K562 (cell line): ENCODE results near the gene LRRC71. TPM values are rescaled to one million over a fixed set of nuclear protein-coding genes. Genes with fewer than 3 reads are reported as not detected.

Source experiments
- AFF4 ChIP-seq: sonication (generic); formaldehyde crosslinking; IDR thresholded peaks from 2 replicates; pipeline ENCODE4 v1.8.0; 2023; ENCODE audit warnings: mild to moderate bottlenecking, missing genetic modification reagents
- CREB5 ChIP-seq: fragments of 250-450 bp; sonication (Bioruptor Pico); IDR thresholded peaks from 2 replicates; pipeline ENCODE4 v1.5.0; 2020; ENCODE audit warnings: mild to moderate bottlenecking
- DLX4 ChIP-seq: fragments of 250-450 bp; sonication (Bioruptor Pico); IDR thresholded peaks from 2 replicates; pipeline ENCODE4 v1.6.1; 2021; ENCODE audit warnings: mild to moderate bottlenecking
- EGR1 ChIP-seq: fragments of 450-650 bp; conservative IDR thresholded peaks from 2 replicates; pipeline ENCODE4 v1.6.1; 2017; ENCODE audit warnings: mild to moderate bottlenecking
- EZH2 ChIP-seq: IDR thresholded peaks from 2 replicates; pipeline ENCODE4 v1.6.1; 2012; ENCODE audit warnings: low read depth, mild to moderate bottlenecking, inconsistent platforms, low read length, borderline replicate concordance
- ILF3 ChIP-seq: fragments of 450-650 bp; IDR thresholded peaks from 2 replicates; pipeline ENCODE4 v1.6.1; 2018; ENCODE audit warnings: antibody characterized with exemption, mild to moderate bottlenecking, moderate library complexity, borderline replicate concordance
- NR2C2 ChIP-seq, 2 experiments: fragments of 200-800 bp in 1 of 2; sonication (Bioruptor generic) in 1 of 2; sonication (generic) in 1 of 2; formaldehyde crosslinking in 1 of 2; IDR thresholded peaks; 2 replicates each; pipeline versions ENCODE4 v1.6.1 to v1.8.0; 2016 to 2022; ENCODE audit warnings: mild to moderate bottlenecking in 1 of 2, missing compliant biosample characterization in 1 of 2, missing genetic modification characterization in 1 of 2, missing genetic modification reagents in 1 of 2
- PCBP1 ChIP-seq: fragments of 200-400 bp; formaldehyde crosslinking; IDR thresholded peaks from 2 replicates; pipeline ENCODE4 v1.6.1; 2018; ENCODE audit warnings: mild to moderate bottlenecking, low read depth, low read length; ENCODE audit not compliant: poor library complexity, severe bottlenecking
- PHB ChIP-seq: fragments of 250-450 bp; sonication (Bioruptor Pico); IDR thresholded peaks from 2 replicates; pipeline ENCODE4 v1.5.0; 2021
- PPARD ChIP-seq: fragments of 250-450 bp; sonication (Bioruptor Pico); IDR thresholded peaks from 2 replicates; pipeline ENCODE4 v1.8.0; 2022; ENCODE audit warnings: inconsistent platforms, mild to moderate bottlenecking, moderate library complexity
- RBBP5 ChIP-seq: fragments of 200-600 bp; sonication (generic); IDR thresholded peaks from 2 replicates; pipeline ENCODE4 v1.6.1; 2012; ENCODE audit warnings: borderline replicate concordance, mild to moderate bottlenecking, low read length, control low read depth, inconsistent platforms; ENCODE audit not compliant: insufficient read depth, poor library complexity, severe bottlenecking
- RERE ChIP-seq: sonication (generic); formaldehyde crosslinking; IDR thresholded peaks from 2 replicates; pipeline ENCODE4 v1.8.0; 2023; ENCODE audit warnings: missing genetic modification reagents, mild to moderate bottlenecking, borderline replicate concordance
- TBP ChIP-seq: optimal IDR thresholded peaks from 2 replicates; pipeline ENCODE3; 2011; ENCODE audit warnings: low read depth, low read length, improper control_type of control experiment
- TRIM24 ChIP-seq, 2 experiments: fragments of 450-650 bp; IDR thresholded peaks; 2 replicates each; pipeline ENCODE4 v1.6.1; 2016
- ZNF263 ChIP-seq: sonication (generic); formaldehyde crosslinking; IDR thresholded peaks from 2 replicates; pipeline ENCODE4 v1.8.0; 2022; ENCODE audit warnings: mild to moderate bottlenecking, missing genetic modification reagents, borderline replicate concordance
- ZNF3 ChIP-seq: fragments of 250-450 bp; sonication (Bioruptor Pico); IDR thresholded peaks from 2 replicates; pipeline ENCODE4 v1.5.0; 2021; ENCODE audit warnings: mild to moderate bottlenecking, moderate library complexity
- ZNF316 ChIP-seq: fragments of 450-650 bp; IDR thresholded peaks from 2 replicates; pipeline ENCODE4 v1.6.1; 2016
- ZNF77 ChIP-seq: fragments of 250-450 bp; sonication (Bioruptor Pico); IDR thresholded peaks from 2 replicates; pipeline ENCODE4 v1.5.0; 2020
- polyA plus RNA-seq, 8 experiments: library from polyadenylated mRNA; depleted of rRNA in 4 of 8; stranded (reverse) in 5 of 8; unstranded in 3 of 8; fragments of >200 nt; fragmentation: Nextera tagmentation in 2 of 8; fragmentation: Illumina TruSeq in 1 of 8; extraction: Ambion mirVana in 2 of 8; extraction: Trizol in 1 of 8; gene quantifications; 2 replicates each; pipeline versions ENCODE4 v1.2.1 to v1.2.3, GENCODE V29; 2011 to 2014; ENCODE audit warnings: inconsistent platforms in 1 of 8, missing spikeins in 1 of 8
- total RNA-seq, 7 experiments: library from RNA; depleted of rRNA in 6 of 7; stranded (reverse); fragments of >200 nt in 6 of 7; fragmentation: Illumina TruSeq in 2 of 7; extraction: Trizol in 2 of 7; gene quantifications; 2 replicates each; pipeline versions ENCODE4 v1.2.1 to v1.2.3, GENCODE V29; 2011 to 2021; ENCODE audit warnings: low replicate concordance in 1 of 7

Gene LRRC71
- total and polyA plus RNA-seq, 9 of the 15 experiments (the other 6 are each of a cell fraction or from before 2014, with no cell fraction given): 0.06 to 1.2 (median 0.51) TPM; not detected in 1

GRCh38 chr1:156910309-156910782, 10.1 kb upstream of the LRRC71 start (continued):
- TF ChIP-seq RBBP5 (no peak), PHB (CRISPR knock-in tag) (no peak), NR2C2 (CRISPR knock-in tag; IDR thresholded peaks at IDR 0.05) (no peak), NR2C2 (tag; IDR thresholded peaks at IDR 0.05) (no peak), EGR1 (peak; percentile 75), ZNF3 (CRISPR knock-in tag) (no peak), ZNF316 (no peak), DLX4 (CRISPR knock-in tag) (no peak), ZNF77 (CRISPR knock-in tag) (no peak), TBP (no peak), PPARD (CRISPR knock-in tag) (no peak), CREB5 (CRISPR knock-in tag) (no peak), ZNF263 (CRISPR knock-in tag) (peak; percentile 67; the same call in 1 of the 2 replicates), PCBP1 (no peak), EZH2 (no peak), AFF4 (CRISPR knock-in tag) (no peak), RERE (CRISPR knock-in tag) (no peak), TRIM24 (IDR thresholded peaks at IDR 0.05) (no peak), ILF3 (no peak)
